ENCODE measurements around the gene GBA3. TPM values are rescaled to one million over a fixed set of nuclear protein-coding genes. Genes with fewer than 3 reads are reported as not detected.

The GBA3 gene
- polyA plus RNA-seq, 6 donors from 2014 or later, result 0.17 to 0.63 (median 0.51) TPM; not detected in 3

- DNase-seq (no peak), ATAC-seq (ENCODE audit: low read depth in 2 of 2) (no peak)
- Mint-ChIP-seq H3K27ac (no peak overlapping the region), H3K4me1 (no peaks in the 10 kb centered on the region), H3K36me3 (no peaks in the 10 kb centered on the region), H3K27me3 (no peaks in the 10 kb centered on the region), H3K4me3 (no peak overlapping the region), H3K9me3 (peaks cover 0 to 10% (median 2%) of the 10 kb centered on the region in 7 donors)
Measured at GRCh38 chr4:22842360-22843018, 149.8 kb downstream of the GBA3 start.

GRCh38 chr4:22848332-22848731 is 155.6 kb downstream of the GBA3 start:
- Mint-ChIP-seq H3K4me1 (no peaks in the 10 kb centered on the region), H3K4me3 (no peak overlapping the region), H3K36me3 (no peaks in the 10 kb centered on the region), H3K9me3 (peaks cover 0 to 3% (median 0%) of the 10 kb centered on the region in 7 donors), H3K27me3 (peaks cover 0 to 5% (median 3%) of the 10 kb centered on the region in 3 donors), H3K27ac (no peak overlapping the region)
- ATAC-seq (ENCODE audit: low read depth in 2 of 2) (no peak), DNase-seq (no peak)

- Mint-ChIP-seq H3K9me3 (peaks cover 0 to 5% (median 0%) of the 10 kb centered on the region in 7 donors), H3K36me3 (no peaks in the 10 kb centered on the region), H3K27ac (no peak overlapping the region), H3K4me1 (no peaks in the 10 kb centered on the region), H3K4me3 (no peak overlapping the region), H3K27me3 (peaks cover 0 to 5% (median 3%) of the 10 kb centered on the region in 3 donors)
- DNase-seq, result no peak
- no peak for ATAC-seq (ENCODE audit: low read depth in 2 of 2)
Measured at GRCh38 chr4:22850055-22850454, 157.3 kb downstream of the GBA3 start.

- Mint-ChIP-seq H3K4me1 (no peaks in the 10 kb centered on the region), H3K36me3 (no peaks in the 10 kb centered on the region), H3K27me3 (peaks cover 0 to 5% (median 3%) of the 10 kb centered on the region in 3 donors), H3K27ac (no peak overlapping the region), H3K9me3 (peaks cover 0 to 5% (median under 1%) of the 10 kb centered on the region in 7 donors), H3K4me3 (no peak overlapping the region)
- no peak for ATAC-seq (ENCODE audit: low read depth in 2 of 2)
- DNase-seq, result no peak
Measured at GRCh38 chr4:22850630-22851029, 157.9 kb downstream of the GBA3 start.

GRCh38 chr4:22857411-22857810 is 164.7 kb downstream of the GBA3 start:
- Mint-ChIP-seq H3K27ac (no peak overlapping the region), H3K36me3 (no peaks in the 10 kb centered on the region), H3K4me1 (no peaks in the 10 kb centered on the region), H3K9me3 (peaks cover 0 to 7% (median 2%) of the 10 kb centered on the region in 7 donors), H3K4me3 (no peak overlapping the region), H3K27me3 (peaks cover 0 to 6% (median 0%) of the 10 kb centered on the region in 3 donors)
- ATAC-seq (ENCODE audit: low read depth in 2 of 2), result no peak
- DNase-seq, result no peak

- H3K4me1 Mint-ChIP-seq, result no peaks in the 10 kb centered on the region
Measured at GRCh38 chr4:22859318-22859717, 166.6 kb downstream of the GBA3 start.

More at GRCh38 chr4:22859318-22859717, 166.6 kb downstream of the GBA3 start:
- H3K27ac Mint-ChIP-seq, result no peak overlapping the region
- ATAC-seq (ENCODE audit: low read depth in 2 of 2) (no peak), DNase-seq (no peak)
- H3K9me3 Mint-ChIP-seq, result peaks cover 0 to 7% (median 2%) of the 10 kb centered on the region in 7 donors
- H3K36me3 Mint-ChIP-seq, result no peaks in the 10 kb centered on the region
- peaks cover 0 to 6% (median 0%) of the 10 kb centered on the region in 3 donors for H3K27me3 Mint-ChIP-seq
- no peak overlapping the region for H3K4me3 Mint-ChIP-seq

Other genes with a start within 250 kb of the GBA3 start
- gene ADGRA3, start 176.9 kb upstream of the GBA3 start, polyA plus RNA-seq (ENCODE audit: low read depth in 6 of 6), result under 1 TPM in 2 of 6 donors, not detected in 4; 0.10 to 0.32 TPM

Data from naive B cell (primary cell).